Activated CD4-positive, alpha-beta T cell treated with anti-CD3 and anti-CD28 coated beads, Interleukin-2, amount 10 ng/mL, durations not matched to agents 7 days and 5 days (primary cell): ENCODE data around the gene SCNM1. TPM values are rescaled to one million over a fixed set of nuclear protein-coding genes. Genes with fewer than 3 reads are reported as not detected.
A peak's percentile ranks its signal among the peaks of the same experiment; 100 is the strongest.
"Not testable (repeated sequence)": the region's sequence is repeated elsewhere in the genome, so short reads cannot be mapped to it uniquely, and the experiment has no call there.

Source experiments
- CTCF ChIA-PET: fragments of 350-600 bp; sonication (Branson Sonifier 250); formaldehyde crosslinking; loops from one replicate; lab custom pipeline; 2021; ENCODE audit warnings: antibody characterized with exemption; lab: Charles Lee
- POLR2A ChIA-PET: fragments of 350-600 bp; sonication (Branson Sonifier 250); formaldehyde crosslinking; loops from one replicate; lab custom pipeline; 2021; ENCODE audit warnings: antibody characterized with exemption; lab: Charles Lee
- DNase-seq: peaks from one replicate; pipeline ENCODE4 v3.0.0-alpha.2; 2020
- H3K27ac Mint-ChIP-seq: one replicate; pipeline ENCODE4 v1.8.0; 2021; ENCODE audit warnings: mild to moderate bottlenecking, moderate library complexity, mixed read lengths
- H3K27me3 Mint-ChIP-seq: one replicate; pipeline ENCODE4 v1.8.0; 2021; ENCODE audit warnings: mixed read lengths
- H3K36me3 Mint-ChIP-seq: one replicate; pipeline ENCODE4 v1.8.0; 2021; ENCODE audit warnings: low read depth, mixed read lengths
- H3K4me1 Mint-ChIP-seq: one replicate; pipeline ENCODE4 v1.8.0; 2021; ENCODE audit warnings: mixed read lengths
- H3K4me3 Mint-ChIP-seq: one replicate; pipeline ENCODE4 v1.8.0; 2021; ENCODE audit warnings: mild to moderate bottlenecking, moderate library complexity, mixed read lengths
- H3K9me3 Mint-ChIP-seq: one replicate; pipeline ENCODE4 v1.8.0; 2021; ENCODE audit warnings: mixed read lengths
- total RNA-seq, 2 experiments: library from RNA; stranded (reverse); gene quantifications; one replicate each; pipeline ENCODE4 v1.2.3, GENCODE V29; 2021

The SCNM1 gene
- total RNA-seq, 2 experiments from 2014 or later, result 63.7 to 70.9 TPM

GRCh38 chr1:151196292-151196800, 30.4 kb downstream of the SCNM1 start:
- CTCF ChIA-PET, result interaction anchor here (0.7 to 1.4 kb wide), 4 partner anchors 22 to 1288 kb away, joined by 3 to 4 read pairs (median 4); no protein-coding TSS in a partner anchor
- peaks cover 17% of the 10 kb centered on the region for H3K36me3 Mint-ChIP-seq
- H3K4me1 Mint-ChIP-seq, result peaks cover 29% of the 10 kb centered on the region
- peak overlapping the region; percentile 71 for H3K27ac Mint-ChIP-seq
- POLR2A ChIA-PET, result no interaction called here
- DNase-seq, result peak; percentile 79
- H3K4me3 Mint-ChIP-seq, result peak overlapping the region; percentile 38
- H3K27me3 Mint-ChIP-seq, result peaks cover 7% of the 10 kb centered on the region
- no peaks in the 10 kb centered on the region for H3K9me3 Mint-ChIP-seq

GRCh38 chr1:151197863-151198253, 31.9 kb downstream of the SCNM1 start:
- POLR2A ChIA-PET, result no interaction called here
- CTCF ChIA-PET, result no interaction called here
- H3K27ac Mint-ChIP-seq, result peak overlapping the region; percentile 93
- H3K4me3 Mint-ChIP-seq, result peak overlapping the region; percentile 100
- DNase-seq, result no peak
- peaks cover 4% of the 10 kb centered on the region for H3K27me3 Mint-ChIP-seq
- H3K4me1 Mint-ChIP-seq, result peaks cover 38% of the 10 kb centered on the region
- H3K9me3 Mint-ChIP-seq, result no peaks in the 10 kb centered on the region
- H3K36me3 Mint-ChIP-seq, result peaks cover 24% of the 10 kb centered on the region

- DNase-seq, result peak; percentile 100
- Mint-ChIP-seq H3K4me3 (peak within 1 kb of the TSS; percentile 100), H3K4me1 (peaks cover 40% of the 10 kb centered on the region), H3K9me3 (no peaks in the 10 kb centered on the region), H3K27me3 (peaks cover 4% of the 10 kb centered on the region), H3K36me3 (peaks cover 26% of the 10 kb centered on the region), H3K27ac (peak within 1 kb of the TSS; percentile 93)
- POLR2A ChIA-PET, result no interaction called here
- CTCF ChIA-PET, result interaction anchor here (0.9 to 1.3 kb wide), 2 partner anchors 19 to 38 kb away, joined by 3 to 5 read pairs; no protein-coding TSS in a partner anchor
Measured at GRCh38 chr1:151198254-151199127, 32.5 kb downstream of the SCNM1 start, which contains the start of gene PIP5K1A. Gene PIP5K1A (plus strand): TSS chr1:151198552. CDS start chr1:151198997, 445 bp downstream.

GRCh38 chr1:151199873-151200581, 34.1 kb downstream of the SCNM1 start:
- no peaks in the 10 kb centered on the region for H3K9me3 Mint-ChIP-seq
- H3K36me3 Mint-ChIP-seq, result peaks cover 28% of the 10 kb centered on the region
- POLR2A ChIA-PET, result interaction anchor here (0.6 kb wide), 1 partner anchor 833 kb away, joined by 3 read pairs; no protein-coding TSS in a partner anchor
- H3K27ac Mint-ChIP-seq, result peak overlapping the region; percentile 93
- peaks cover 51% of the 10 kb centered on the region for H3K4me1 Mint-ChIP-seq
- H3K27me3 Mint-ChIP-seq, result no peaks in the 10 kb centered on the region
- H3K4me3 Mint-ChIP-seq, result peak overlapping the region; percentile 100
- DNase-seq, result no peak
- CTCF ChIA-PET, result interaction anchor here (0.6 to 1.3 kb wide), 2 partner anchors 36 to 97 kb away, joined by 5 to 7 read pairs; no protein-coding TSS in a partner anchor

GRCh38 chr1:151205381-151205965, 39.5 kb downstream of the SCNM1 start:
- POLR2A ChIA-PET, H3K4me3 Mint-ChIP-seq, CTCF ChIA-PET, DNase-seq, H3K9me3 Mint-ChIP-seq, H3K27me3 Mint-ChIP-seq, H3K27ac Mint-ChIP-seq: not testable (repeated sequence)
- peaks cover 40% of the 10 kb centered on the region for H3K4me1 Mint-ChIP-seq
- H3K36me3 Mint-ChIP-seq, result peaks cover 34% of the 10 kb centered on the region

GRCh38 chr1:151210830-151211229, 44.9 kb downstream of the SCNM1 start:
- DNase-seq, result no peak
- Mint-ChIP-seq H3K27me3 (no peaks in the 10 kb centered on the region), H3K27ac (peak overlapping the region; percentile 86), H3K9me3 (no peaks in the 10 kb centered on the region), H3K4me1 (peaks cover 42% of the 10 kb centered on the region), H3K36me3 (peaks cover 37% of the 10 kb centered on the region), H3K4me3 (no peak overlapping the region)
- POLR2A ChIA-PET, result no interaction called here
- CTCF ChIA-PET, result interaction anchor here (0.7 to 2.3 kb wide), 2 partner anchors 9 to 16 kb away, joined by 3 to 7 read pairs; no protein-coding TSS in a partner anchor

GRCh38 chr1:151211972-151212705, 46.2 kb downstream of the SCNM1 start:
- DNase-seq, result peak; percentile 44
- Mint-ChIP-seq H3K4me1 (peaks cover 43% of the 10 kb centered on the region), H3K4me3 (peak overlapping the region; percentile 53), H3K27ac (peak overlapping the region; percentile 86), H3K9me3 (no peaks in the 10 kb centered on the region), H3K27me3 (no peaks in the 10 kb centered on the region), H3K36me3 (peaks cover 31% of the 10 kb centered on the region)
- CTCF ChIA-PET, result interaction anchor here (0.6 to 2.3 kb wide), 7 partner anchors 10 to 187 kb away, joined by 3 to 7 read pairs (median 3); partner anchors contain the start of genes PI4KB and PSMB4
- POLR2A ChIA-PET, result interaction anchor here (0.7 kb wide), 1 partner anchor 65 kb away, joined by 3 read pairs; no protein-coding TSS in a partner anchor

- peaks cover 26% of the 10 kb centered on the region for H3K36me3 Mint-ChIP-seq
- CTCF ChIA-PET, result no interaction called here
- H3K4me3 Mint-ChIP-seq, result no peak overlapping the region
- H3K4me1 Mint-ChIP-seq, result peaks cover 44% of the 10 kb centered on the region
- no peak for DNase-seq
- no peak overlapping the region for H3K27ac Mint-ChIP-seq
- POLR2A ChIA-PET, result no interaction called here
- no peaks in the 10 kb centered on the region for H3K9me3 Mint-ChIP-seq
- no peaks in the 10 kb centered on the region for H3K27me3 Mint-ChIP-seq
Measured at GRCh38 chr1:151213560-151213959, 47.6 kb downstream of the SCNM1 start.

Other genes starting within 250 kb of the SCNM1 start
- gene SETDB1, start 239.8 kb upstream of the SCNM1 start, total RNA-seq, result 10 to 100 TPM; 51.1 to 58.1 TPM
- gene CERS2, start 191.3 kb upstream of the SCNM1 start, total RNA-seq, result 100 to 1,000 TPM; 173 to 192 TPM
- gene ANXA9, start 183.9 kb upstream of the SCNM1 start, total RNA-seq, result under 1 TPM in 1 of 2 experiments, not detected in 1; 0.10 TPM
- gene MINDY1, start 159.2 kb upstream of the SCNM1 start, total RNA-seq, result 10 to 100 TPM; 23.9 to 24.3 TPM
- gene PRUNE1, start 157.7 kb upstream of the SCNM1 start, total RNA-seq, result 10 to 100 TPM; 18.8 to 19.1 TPM
- gene BNIPL, start 129.6 kb upstream of the SCNM1 start, total RNA-seq, result 1 to 10 TPM in 1 of 2 experiments, under 1 TPM in 1; 0.99 to 1.5 TPM
- gene C1orf56, start 118.4 kb upstream of the SCNM1 start, total RNA-seq, result 1 to 10 TPM in 1 of 2 experiments, under 1 TPM in 1; 0.62 to 1.3 TPM
- 100 to 1,000 TPM; 350 to 360 TPM for gene CDC42SE1, start 106.5 kb upstream of the SCNM1 start, total RNA-seq
- 1 to 10 TPM; 3.6 to 4.7 TPM for gene MLLT11, start 105.7 kb upstream of the SCNM1 start, total RNA-seq
- gene GABPB2, start 95.4 kb upstream of the SCNM1 start, total RNA-seq, result 10 to 100 TPM; 28.1 to 30.9 TPM
- gene SEMA6C, start 19.5 kb upstream of the SCNM1 start, total RNA-seq, result 1 to 10 TPM; 3.8 TPM
- 10 to 100 TPM; 33.7 to 38.4 TPM for gene TNFAIP8L2, start 9.5 kb upstream of the SCNM1 start, total RNA-seq
- gene LYSMD1, start 242 bp upstream of the SCNM1 start, total RNA-seq, result 1 to 10 TPM; 4.0 to 4.9 TPM
- gene TMOD4, start 9.8 kb downstream of the SCNM1 start, total RNA-seq, result 1 to 10 TPM; 2.0 to 2.7 TPM
- gene VPS72, start 24.1 kb downstream of the SCNM1 start, total RNA-seq, result 10 to 100 TPM; 77.1 to 79.6 TPM
- gene PIP5K1A, start 32.4 kb downstream of the SCNM1 start, total RNA-seq, result 10 to 100 TPM; 61.6 to 63.4 TPM
- gene PSMD4, start 88.6 kb downstream of the SCNM1 start, total RNA-seq, result 100 to 1,000 TPM; 170 to 190 TPM
- 10 to 100 TPM; 27.4 to 27.7 TPM for gene ZNF687, start 116.2 kb downstream of the SCNM1 start, total RNA-seq
- gene PI4KB, start 161.3 kb downstream of the SCNM1 start, total RNA-seq, result 10 to 100 TPM; 62.8 to 69.5 TPM
- gene RFX5, start 181.1 kb downstream of the SCNM1 start, total RNA-seq, result 10 to 100 TPM; 69.7 to 76.4 TPM
- gene SELENBP1, start 206.6 kb downstream of the SCNM1 start, total RNA-seq, result not detected
- 100 to 1,000 TPM; 290 to 303 TPM for gene PSMB4, start 233.4 kb downstream of the SCNM1 start, total RNA-seq